Erythroblast (primary cell): ENCODE measurements around the gene TCP11.

Experiments used
- GATA1 ChIP-seq: IDR thresholded peaks from 2 replicates; pipeline ENCODE4 v1.6.1; 2011; ENCODE audit warnings: low read depth, mild to moderate bottlenecking, control low read depth, low read length, moderate library complexity
- POLR2A ChIP-seq: IDR thresholded peaks from 2 replicates; pipeline ENCODE4 v1.6.1; 2011; ENCODE audit warnings: mild to moderate bottlenecking, low read length

DNA sequence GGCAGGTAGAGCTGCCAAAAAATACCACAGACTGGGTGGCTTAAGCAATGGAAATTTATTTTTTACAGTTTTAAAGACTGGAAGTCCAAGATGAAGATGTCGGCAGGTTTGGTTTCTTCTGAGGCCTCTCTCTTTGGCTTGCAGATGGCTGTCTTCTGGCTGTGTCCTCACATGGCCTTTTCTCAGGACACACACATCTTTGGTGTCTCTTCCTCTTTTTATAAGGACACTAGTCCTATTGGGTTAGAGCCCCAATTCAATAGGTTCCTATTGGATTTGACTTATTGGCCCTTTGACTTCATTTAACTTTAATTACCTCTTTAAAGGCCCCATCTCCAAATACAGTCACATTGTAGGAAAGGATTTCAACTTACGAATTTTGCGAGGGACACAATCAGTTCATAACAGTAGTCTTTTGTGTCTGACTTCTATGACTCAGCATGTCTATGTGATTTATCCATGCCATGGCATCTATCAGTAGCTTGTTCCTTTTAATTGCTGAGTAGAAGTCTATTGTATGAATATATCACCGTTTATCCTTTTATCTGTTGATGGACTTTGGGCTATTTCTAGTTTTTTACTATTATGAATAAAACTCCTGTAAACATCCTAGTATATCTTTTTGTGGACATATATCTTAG lies 11.0 kb upstream of the TCP11 start:
- no peak for TF ChIP-seq POLR2A
- TF ChIP-seq GATA1: no peak
